ENCODE results near the gene KLF14.

KLF14 gene

DNA sequence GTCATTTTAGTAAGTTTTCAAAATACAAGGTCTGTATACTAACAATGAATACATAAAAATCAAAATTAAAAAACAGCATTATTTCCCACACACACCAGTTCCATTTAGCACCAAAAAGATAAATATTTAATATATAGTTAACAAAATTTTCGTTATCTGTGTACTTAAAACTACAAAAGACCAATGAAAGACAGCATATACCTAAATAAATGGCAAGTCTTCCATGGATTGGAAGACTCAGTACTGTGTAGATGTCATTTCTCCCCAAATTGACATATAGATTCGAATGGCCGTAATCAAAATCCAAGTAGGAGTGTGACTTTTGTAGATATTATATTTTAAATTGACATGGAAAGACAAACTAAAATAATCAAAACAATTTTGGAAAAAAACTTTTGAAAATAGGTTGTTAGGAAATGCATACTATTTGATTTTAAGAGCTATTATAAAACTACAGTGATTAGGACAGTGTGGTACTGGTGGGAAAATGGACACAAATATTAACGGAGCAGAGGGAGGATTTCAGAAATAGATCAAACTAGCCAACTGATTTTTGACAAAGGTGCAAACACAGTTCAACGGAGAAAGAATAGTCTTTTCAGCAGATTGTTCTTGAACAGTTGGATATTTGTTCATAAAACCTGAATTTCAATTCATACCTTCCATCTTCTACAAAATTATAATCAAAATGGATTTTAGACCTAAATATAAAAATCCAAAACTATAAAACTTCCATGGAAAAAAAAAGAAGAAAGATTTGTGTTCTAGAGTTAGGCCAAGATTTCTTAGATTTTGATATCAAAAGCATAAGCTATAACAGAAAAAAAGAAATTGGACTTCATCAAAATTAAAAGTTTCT lies 14.8 kb upstream of the KLF14 start:
- TF ChIP-seq, protein P1, sequence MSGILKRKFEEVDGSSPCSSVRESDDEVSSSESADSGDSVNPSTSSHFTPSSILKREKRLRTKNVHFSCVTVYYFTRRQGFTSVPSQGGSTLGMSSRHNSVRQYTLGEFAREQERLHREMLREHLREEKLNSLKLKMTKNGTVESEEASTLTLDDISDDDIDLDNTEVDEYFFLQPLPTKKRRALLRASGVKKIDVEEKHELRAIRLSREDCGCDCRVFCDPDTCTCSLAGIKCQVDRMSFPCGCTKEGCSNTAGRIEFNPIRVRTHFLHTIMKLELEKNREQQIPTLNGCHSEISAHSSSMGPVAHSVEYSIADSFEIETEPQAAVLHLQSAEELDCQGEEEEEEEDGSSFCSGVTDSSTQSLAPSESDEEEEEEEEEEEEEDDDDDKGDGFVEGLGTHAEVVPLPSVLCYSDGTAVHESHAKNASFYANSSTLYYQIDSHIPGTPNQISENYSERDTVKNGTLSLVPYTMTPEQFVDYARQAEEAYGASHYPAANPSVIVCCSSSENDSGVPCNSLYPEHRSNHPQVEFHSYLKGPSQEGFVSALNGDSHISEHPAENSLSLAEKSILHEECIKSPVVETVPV (CRISPR knock-in tag; IDR thresholded peaks at IDR 0.05) = no peak
- TF ChIP-seq ISL1 (CRISPR knock-in tag; IDR thresholded peaks at IDR 0.05) = no peak
- no peak for TF ChIP-seq GLIS3 (CRISPR knock-in tag; IDR thresholded peaks at IDR 0.05)
- ATAC-seq = no peak

DNA sequence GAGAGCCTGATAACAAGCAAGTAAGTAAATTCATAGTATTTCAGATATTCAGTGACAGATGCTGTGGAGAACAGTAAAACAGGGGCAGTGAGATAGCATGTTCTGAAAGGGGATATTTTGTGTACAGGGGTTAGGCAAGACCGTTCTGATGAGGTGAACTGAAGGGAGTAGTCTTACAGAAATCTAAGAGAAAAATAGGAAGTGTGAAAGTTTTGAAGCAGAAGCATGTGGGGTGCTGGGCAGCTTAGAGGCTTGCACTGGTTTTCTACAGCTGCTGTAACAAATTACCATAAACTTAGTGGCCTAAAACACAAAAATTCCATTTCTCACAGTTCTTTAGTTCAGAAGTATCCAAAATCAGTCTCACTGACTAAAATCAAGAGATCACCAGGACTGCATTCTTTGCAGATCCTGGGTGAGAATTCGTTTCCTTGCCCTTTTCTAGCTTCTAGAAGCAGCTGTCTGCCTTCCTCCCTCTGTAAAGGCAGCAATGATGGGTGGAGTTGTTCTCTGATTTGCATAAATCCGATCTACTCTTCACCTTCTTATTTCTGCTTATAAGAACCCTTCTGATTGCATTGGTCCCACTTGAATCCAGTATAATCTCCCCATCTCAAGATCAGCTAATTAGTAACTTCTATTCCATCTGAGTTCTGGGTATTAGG lies 7.5 kb upstream of the KLF14 start:
- TF ChIP-seq OSR1 (CRISPR knock-in tag; IDR thresholded peaks at IDR 0.05) (no peak), ISL1 (CRISPR knock-in tag; IDR thresholded peaks at IDR 0.05) (no peak), ZC3H10 (CRISPR knock-in tag; IDR thresholded peaks at IDR 0.05) (no peak), PPARA (CRISPR knock-in tag; IDR thresholded peaks at IDR 0.05; ENCODE audit: borderline replicate concordance) (no peak), CSDC2 (CRISPR knock-in tag; IDR thresholded peaks at IDR 0.05) (no peak), GLIS3 (CRISPR knock-in tag; IDR thresholded peaks at IDR 0.05) (no peak)
- TF ChIP-seq, protein P2, sequence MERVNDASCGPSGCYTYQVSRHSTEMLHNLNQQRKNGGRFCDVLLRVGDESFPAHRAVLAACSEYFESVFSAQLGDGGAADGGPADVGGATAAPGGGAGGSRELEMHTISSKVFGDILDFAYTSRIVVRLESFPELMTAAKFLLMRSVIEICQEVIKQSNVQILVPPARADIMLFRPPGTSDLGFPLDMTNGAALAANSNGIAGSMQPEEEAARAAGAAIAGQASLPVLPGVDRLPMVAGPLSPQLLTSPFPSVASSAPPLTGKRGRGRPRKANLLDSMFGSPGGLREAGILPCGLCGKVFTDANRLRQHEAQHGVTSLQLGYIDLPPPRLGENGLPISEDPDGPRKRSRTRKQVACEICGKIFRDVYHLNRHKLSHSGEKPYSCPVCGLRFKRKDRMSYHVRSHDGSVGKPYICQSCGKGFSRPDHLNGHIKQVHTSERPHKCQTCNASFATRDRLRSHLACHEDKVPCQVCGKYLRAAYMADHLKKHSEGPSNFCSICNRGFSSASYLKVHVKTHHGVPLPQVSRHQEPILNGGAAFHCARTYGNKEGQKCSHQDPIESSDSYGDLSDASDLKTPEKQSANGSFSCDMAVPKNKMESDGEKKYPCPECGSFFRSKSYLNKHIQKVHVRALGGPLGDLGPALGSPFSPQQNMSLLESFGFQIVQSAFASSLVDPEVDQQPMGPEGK (CRISPR knock-in tag; IDR thresholded peaks at IDR 0.05; ENCODE audit: borderline replicate concordance) = no peak
- TF ChIP-seq, protein P3, sequence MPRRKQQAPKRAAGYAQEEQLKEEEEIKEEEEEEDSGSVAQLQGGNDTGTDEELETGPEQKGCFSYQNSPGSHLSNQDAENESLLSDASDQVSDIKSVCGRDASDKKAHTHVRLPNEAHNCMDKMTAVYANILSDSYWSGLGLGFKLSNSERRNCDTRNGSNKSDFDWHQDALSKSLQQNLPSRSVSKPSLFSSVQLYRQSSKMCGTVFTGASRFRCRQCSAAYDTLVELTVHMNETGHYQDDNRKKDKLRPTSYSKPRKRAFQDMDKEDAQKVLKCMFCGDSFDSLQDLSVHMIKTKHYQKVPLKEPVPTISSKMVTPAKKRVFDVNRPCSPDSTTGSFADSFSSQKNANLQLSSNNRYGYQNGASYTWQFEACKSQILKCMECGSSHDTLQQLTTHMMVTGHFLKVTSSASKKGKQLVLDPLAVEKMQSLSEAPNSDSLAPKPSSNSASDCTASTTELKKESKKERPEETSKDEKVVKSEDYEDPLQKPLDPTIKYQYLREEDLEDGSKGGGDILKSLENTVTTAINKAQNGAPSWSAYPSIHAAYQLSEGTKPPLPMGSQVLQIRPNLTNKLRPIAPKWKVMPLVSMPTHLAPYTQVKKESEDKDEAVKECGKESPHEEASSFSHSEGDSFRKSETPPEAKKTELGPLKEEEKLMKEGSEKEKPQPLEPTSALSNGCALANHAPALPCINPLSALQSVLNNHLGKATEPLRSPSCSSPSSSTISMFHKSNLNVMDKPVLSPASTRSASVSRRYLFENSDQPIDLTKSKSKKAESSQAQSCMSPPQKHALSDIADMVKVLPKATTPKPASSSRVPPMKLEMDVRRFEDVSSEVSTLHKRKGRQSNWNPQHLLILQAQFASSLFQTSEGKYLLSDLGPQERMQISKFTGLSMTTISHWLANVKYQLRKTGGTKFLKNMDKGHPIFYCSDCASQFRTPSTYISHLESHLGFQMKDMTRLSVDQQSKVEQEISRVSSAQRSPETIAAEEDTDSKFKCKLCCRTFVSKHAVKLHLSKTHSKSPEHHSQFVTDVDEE (CRISPR knock-in tag; IDR thresholded peaks at IDR 0.05) = no peak
- no peak for ATAC-seq

DNA sequence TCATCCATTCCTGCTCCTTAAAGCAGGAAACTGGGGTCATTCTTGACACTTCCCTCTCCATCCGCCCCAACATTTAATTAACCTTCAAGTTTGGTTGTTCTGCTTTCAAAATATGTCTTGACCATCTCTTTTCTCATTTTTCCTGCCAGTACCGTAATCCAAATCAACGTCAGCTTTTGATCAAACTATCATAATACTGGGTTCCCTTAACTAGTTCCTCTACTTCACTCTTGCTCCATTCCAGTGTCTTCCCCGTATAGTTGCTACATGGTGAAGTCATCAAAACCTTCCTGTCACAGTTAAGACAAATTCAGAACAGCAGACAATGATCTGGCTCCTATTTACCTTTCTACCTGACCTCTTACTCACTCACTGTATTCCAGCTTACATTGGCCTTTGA lies 6.6 kb upstream of the KLF14 start:
- no peak for ATAC-seq
- TF ChIP-seq, protein P4, sequence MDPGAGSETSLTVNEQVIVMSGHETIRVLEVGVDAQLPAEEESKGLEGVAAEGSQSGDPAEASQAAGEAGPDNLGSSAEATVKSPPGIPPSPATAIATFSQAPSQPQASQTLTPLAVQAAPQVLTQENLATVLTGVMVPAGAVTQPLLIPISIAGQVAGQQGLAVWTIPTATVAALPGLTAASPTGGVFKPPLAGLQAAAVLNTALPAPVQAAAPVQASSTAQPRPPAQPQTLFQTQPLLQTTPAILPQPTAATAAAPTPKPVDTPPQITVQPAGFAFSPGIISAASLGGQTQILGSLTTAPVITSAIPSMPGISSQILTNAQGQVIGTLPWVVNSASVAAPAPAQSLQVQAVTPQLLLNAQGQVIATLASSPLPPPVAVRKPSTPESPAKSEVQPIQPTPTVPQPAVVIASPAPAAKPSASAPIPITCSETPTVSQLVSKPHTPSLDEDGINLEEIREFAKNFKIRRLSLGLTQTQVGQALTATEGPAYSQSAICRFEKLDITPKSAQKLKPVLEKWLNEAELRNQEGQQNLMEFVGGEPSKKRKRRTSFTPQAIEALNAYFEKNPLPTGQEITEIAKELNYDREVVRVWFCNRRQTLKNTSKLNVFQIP (CRISPR knock-in tag; IDR thresholded peaks at IDR 0.05; ENCODE audit: borderline replicate concordance, low read depth) = no peak

DNA sequence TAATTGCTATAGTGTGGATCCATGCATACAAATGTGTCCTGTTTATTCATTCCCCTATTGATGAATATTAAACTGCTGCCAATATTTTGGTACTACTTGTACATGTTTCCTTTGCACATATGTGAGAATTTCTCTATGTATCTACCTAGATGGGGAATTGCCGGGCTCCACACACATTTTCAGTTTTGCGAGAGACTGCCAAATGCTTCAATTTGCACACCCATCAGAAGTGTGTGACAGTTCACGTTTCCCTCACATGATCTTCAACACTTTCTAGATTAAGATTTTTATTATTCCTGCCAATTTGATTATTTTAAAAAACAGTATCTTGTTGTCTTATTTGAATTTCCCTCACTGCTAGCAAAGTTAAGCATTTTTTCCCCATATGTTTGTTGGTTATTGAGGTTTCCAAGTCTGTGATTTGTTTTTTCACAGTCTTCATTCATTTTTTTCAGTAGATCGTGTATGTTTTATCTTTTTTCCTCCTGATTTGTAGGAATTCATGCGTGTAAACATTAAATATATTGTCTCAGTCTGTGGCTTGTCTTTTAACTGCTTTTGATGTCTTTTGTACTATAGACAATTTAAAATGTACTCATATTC lies 2.4 kb upstream of the KLF14 start:
- TF ChIP-seq TCF4 (CRISPR knock-in tag; IDR thresholded peaks at IDR 0.05; ENCODE audit: borderline replicate concordance) = no peak
- TF ChIP-seq PPARA (CRISPR knock-in tag; IDR thresholded peaks at IDR 0.05; ENCODE audit: borderline replicate concordance) = no peak
- TF ChIP-seq, protein P2 (CRISPR knock-in tag; IDR thresholded peaks at IDR 0.05; ENCODE audit: borderline replicate concordance) = no peak
- ATAC-seq = no peak
